Stimulated activated naive B cell treated with anti-CD40 and anti-IgM and Interleukin-4, amounts not matched to agents 10 μg/mL and 1 μg/mL and 100 μg/mL, for 72 hours (primary cell): Measurements from ENCODE around the gene ZNF502.
A peak's percentile ranks its signal among the peaks of the same experiment; 100 is the strongest.

ENCODE experiments used
- ATAC-seq, 2 donors: fragments of 150-1000 bp; cut with Tn5 transposase; replicated peaks; 2 replicates each; pipeline ENCODE4 v1.10.0; 2021; ENCODE audit warnings: moderate library complexity in 1 of 2
- DNase-seq: peaks from one replicate; pipeline ENCODE4 v3.0.0; 2021
- H3K27ac Mint-ChIP-seq: one replicate; pipeline ENCODE4 v1.8.0; 2022; ENCODE audit warnings: mild to moderate bottlenecking, mixed read lengths
- H3K27me3 Mint-ChIP-seq, 2 donors: one replicate each; pipeline ENCODE4 v1.8.0; 2022; ENCODE audit warnings: mixed read lengths in 2 of 2
- H3K36me3 Mint-ChIP-seq, 2 donors: one replicate each; pipeline ENCODE4 v1.8.0; 2022; ENCODE audit warnings: mixed read lengths in 2 of 2, mild to moderate bottlenecking in 1 of 2
- H3K4me1 Mint-ChIP-seq, 2 donors: one replicate each; pipeline ENCODE4 v1.8.0; 2022; ENCODE audit warnings: mixed read lengths in 2 of 2, mild to moderate bottlenecking in 1 of 2
- H3K4me3 Mint-ChIP-seq, 2 donors: one replicate each; pipeline ENCODE4 v1.8.0; 2022; ENCODE audit warnings: mild to moderate bottlenecking in 2 of 2, mixed read lengths in 2 of 2, moderate library complexity in 1 of 2
- H3K9me3 Mint-ChIP-seq, 2 donors: one replicate each; pipeline ENCODE4 v1.8.0; 2022; ENCODE audit warnings: mixed read lengths in 2 of 2, mild to moderate bottlenecking in 1 of 2

Gene ZNF502

DNA sequence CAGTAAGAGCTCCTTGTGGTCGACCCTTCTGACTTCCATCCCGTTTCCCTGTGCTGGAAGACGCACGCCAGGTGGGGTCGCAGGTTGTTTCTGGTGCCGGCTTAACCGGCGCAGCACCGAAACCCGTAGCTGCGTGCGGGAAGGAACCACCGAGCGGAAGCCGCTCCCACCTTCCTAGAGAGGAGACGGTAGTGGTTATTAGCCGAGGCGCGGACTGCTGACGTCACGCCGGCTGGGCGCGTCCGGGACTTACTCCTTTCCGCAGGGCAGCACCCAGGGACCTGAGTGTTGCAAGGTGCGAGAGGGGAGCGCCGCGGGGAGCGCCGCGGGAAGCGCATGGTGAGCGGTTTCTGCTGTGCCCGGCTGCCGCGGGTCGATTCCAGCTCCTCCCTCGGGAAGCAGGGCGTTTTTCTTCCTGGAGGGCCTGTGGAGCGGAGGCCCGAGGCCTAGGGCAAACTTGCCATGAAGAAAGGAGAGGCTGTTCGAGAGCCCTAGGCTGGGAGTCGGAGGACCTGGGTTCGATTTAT, 17.0 kb downstream of the ZNF502 start, which contains the start of gene ZNF501:
TSS of gene ZNF501 (plus strand) at position 252 of the 527 bp plus-strand sequence. CDS start 4,787 bp downstream, outside the sequence.
- peaks cover 44 to 45% of the 10 kb centered on the region in 2 donors for H3K9me3 Mint-ChIP-seq
- H3K27me3 Mint-ChIP-seq = no peaks in the 10 kb centered on the region
- ATAC-seq = peak; percentile 100

DNA sequence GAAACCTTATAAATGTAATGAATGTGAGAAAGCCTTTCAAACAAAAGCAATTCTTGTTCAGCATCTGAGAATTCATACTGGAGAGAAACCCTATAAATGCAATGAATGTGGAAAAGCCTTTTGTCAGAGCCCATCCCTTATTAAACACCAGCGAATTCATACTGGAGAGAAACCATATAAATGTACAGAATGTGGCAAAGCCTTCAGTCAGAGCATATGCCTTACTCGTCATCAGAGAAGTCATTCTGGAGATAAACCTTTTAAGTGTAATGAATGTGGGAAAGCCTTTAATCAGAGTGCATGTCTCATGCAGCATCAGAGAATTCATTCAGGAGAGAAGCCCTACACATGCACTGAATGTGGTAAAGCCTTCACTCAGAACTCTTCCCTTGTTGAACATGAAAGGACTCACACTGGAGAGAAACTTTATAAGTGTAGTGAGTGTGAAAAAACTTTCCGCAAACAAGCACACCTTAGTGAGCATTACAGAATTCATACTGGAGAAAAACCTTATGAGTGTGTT, 22.2 kb downstream of the ZNF502 start:
- Mint-ChIP-seq H3K4me3 (no peak overlapping the region), H3K4me1 (peaks cover 0 to 6% of the 10 kb centered on the region in 2 donors), H3K27me3 (no peaks in the 10 kb centered on the region), H3K36me3 (peaks cover 57 to 72% of the 10 kb centered on the region in 2 donors), H3K27ac (no peak overlapping the region), H3K9me3 (peaks cover 39 to 44% of the 10 kb centered on the region in 2 donors)
- ATAC-seq (no peak), DNase-seq (no peak)

More for the DNA sequence above, 17.0 kb downstream of the ZNF502 start, which contains the start of gene ZNF501:
- Mint-ChIP-seq H3K27ac (peak within 1 kb of the TSS; percentile 99), H3K4me3 (peak within 1 kb of the TSS; percentile 99 to 100), H3K36me3 (peaks cover 51 to 66% of the 10 kb centered on the region in 2 donors), H3K4me1 (peaks cover 7 to 15% of the 10 kb centered on the region in 2 donors)
- DNase-seq = peak; percentile 89

DNA sequence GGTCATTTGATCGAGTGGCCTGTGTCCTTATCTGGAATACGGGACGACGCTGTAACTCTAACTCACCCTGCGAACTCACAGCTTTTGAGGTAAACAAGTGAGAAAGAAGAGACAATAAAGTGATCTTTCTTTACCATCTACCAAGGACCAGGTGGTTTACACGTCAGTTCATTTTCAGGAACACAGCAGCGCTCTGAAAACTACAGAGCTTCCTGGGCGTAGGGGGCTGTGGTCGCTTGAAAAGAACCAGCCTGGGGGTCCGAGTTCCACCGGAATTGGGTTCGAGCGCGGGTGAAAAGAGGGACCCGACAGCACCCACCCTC, 48.6 kb downstream of the ZNF502 start:
- Mint-ChIP-seq H3K9me3 (peaks cover 11 to 12% of the 10 kb centered on the region in 2 donors), H3K4me3 (peak overlapping the region; percentile 84 to 93), H3K4me1 (peaks cover 16 to 25% of the 10 kb centered on the region in 2 donors), H3K36me3 (peaks cover 24 to 43% of the 10 kb centered on the region in 2 donors), H3K27me3 (no peaks in the 10 kb centered on the region), H3K27ac (peak overlapping the region; percentile 96)
- DNase-seq = no peak
- peak; percentile 22 to 33 for ATAC-seq

DNA sequence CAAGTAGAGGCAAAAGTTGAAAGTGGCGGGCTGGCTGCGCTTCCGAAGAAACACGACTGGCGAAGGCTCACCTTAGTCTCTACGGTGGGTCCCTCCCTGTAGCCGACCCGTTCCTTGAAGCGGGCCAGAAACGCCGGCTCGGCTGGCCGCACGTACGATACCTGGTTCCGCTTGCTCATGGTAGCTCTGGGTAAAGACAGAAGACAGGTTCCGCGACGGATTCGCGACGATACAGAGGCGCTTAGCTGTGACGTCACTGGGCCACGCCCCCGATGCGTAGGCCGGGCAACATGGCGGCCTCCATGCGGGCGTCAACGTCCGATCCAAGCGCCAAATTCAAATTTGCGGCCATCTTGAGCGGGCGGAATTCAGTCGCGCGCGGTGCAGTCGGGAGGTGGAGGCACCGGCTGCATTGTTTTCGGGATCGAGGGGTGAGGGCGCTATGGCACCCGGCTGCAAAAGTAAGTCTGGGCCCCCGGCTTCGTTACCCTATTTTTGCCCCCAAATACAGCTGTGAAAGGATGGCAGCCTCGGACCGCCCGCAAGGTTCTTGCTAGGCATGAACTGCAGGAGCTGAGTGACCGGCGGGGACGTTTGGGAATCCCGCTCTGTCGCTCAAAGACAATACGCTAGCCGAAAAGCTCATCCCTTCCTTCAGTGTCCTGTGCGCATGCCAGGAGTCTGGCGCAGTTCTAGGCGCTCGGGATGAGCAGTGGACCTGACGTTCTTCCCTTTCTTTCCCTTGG, 49.1 kb downstream of the ZNF502 start, which contains the start of the genes KIAA1143 and KIF15:
TSS of gene KIAA1143 (minus strand) at position 196 of the 746 bp plus-strand sequence. CDS start at position 179, 17 bp downstream.
TSS of gene KIF15 (plus strand) at position 371 of the 746 bp plus-strand sequence. CDS start at position 443, 72 bp downstream.
- peak; percentile 94 for DNase-seq
- Mint-ChIP-seq H3K36me3 (peaks cover 24 to 42% of the 10 kb centered on the region in 2 donors), H3K27me3 (no peaks in the 10 kb centered on the region), H3K9me3 (peaks cover 11 to 12% of the 10 kb centered on the region in 2 donors), H3K4me3 (peak within 1 kb of the TSS; percentile 84 to 93), H3K27ac (peak within 1 kb of the TSS; percentile 96), H3K4me1 (peaks cover 16 to 25% of the 10 kb centered on the region in 2 donors)
- ATAC-seq = peak; percentile 95 to 98

DNA sequence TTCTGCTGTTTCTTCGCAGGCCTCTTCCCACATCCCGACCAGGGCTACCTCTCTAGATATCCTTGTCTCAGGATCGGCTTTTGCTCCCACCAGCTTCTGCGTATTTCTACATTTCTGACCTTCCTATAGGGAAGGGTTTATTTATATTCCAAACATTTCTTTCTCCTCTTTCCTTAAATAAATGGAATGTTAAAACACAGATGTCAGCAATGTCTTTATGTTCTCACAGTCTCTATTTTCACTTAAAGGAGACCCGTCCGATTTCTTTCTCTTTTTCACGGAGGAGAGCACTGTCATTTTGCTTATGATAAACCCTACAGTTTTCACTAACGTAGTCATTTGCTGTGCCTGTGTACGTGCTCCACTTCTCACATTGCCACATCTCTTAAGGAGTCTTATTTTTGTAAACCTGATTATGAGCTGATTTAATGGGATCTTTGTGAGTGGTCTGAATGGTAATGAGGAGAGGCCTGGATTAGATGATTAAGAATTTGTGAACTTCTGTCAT, 49.8 kb downstream of the ZNF502 start:
- H3K36me3 Mint-ChIP-seq = peaks cover 19 to 41% of the 10 kb centered on the region in 2 donors
- H3K4me3 Mint-ChIP-seq = peak overlapping the region; percentile 84 to 93
- no peak for DNase-seq
- no peak for ATAC-seq
- H3K27ac Mint-ChIP-seq = peak overlapping the region; percentile 96
- H3K4me1 Mint-ChIP-seq = peaks cover 14 to 23% of the 10 kb centered on the region in 2 donors
- no peaks in the 10 kb centered on the region for H3K27me3 Mint-ChIP-seq
- peaks cover 9 to 10% of the 10 kb centered on the region in 2 donors for H3K9me3 Mint-ChIP-seq

DNA sequence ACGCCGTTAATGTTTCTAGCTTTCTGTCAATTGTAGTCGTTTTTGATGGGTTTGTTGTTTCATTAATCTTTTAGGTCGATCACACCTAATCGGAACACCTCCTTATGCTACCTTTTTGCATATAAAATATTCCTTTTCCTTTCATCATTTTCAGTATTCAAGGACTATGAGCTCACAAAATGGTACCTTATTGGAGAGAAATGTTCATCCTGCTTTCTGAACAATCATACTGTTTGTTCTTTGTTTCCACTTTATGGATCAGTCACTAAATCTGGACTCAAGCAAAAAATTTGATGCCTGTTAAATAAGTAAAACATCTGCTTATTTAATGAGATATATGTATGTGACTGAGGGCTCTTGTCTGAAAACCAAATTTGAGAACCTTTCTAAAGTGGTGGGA, 50.2 kb downstream of the ZNF502 start:
- peak overlapping the region; percentile 84 to 93 for H3K4me3 Mint-ChIP-seq
- peaks cover 16 to 39% of the 10 kb centered on the region in 2 donors for H3K36me3 Mint-ChIP-seq

DNA sequence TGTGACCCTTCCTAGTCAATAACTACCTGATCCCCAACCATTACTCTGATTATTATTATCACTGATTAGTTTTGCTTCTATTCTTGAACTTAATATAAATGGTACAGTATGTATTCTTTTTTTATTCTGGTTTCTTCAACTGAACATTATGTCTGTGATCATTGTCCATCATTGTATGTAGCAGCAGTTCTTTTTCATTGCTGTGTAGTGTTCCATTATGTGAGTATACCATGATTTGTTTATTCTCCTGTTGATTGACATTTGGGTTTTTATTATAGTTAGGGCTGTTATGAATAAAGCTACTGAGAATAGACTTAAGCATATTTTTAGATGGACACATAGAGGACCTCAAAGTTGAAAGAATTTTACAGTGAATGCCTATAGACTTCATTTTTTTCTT, 51.8 kb downstream of the ZNF502 start:
- peaks cover 16 to 34% of the 10 kb centered on the region in 2 donors for H3K36me3 Mint-ChIP-seq
- H3K4me3 Mint-ChIP-seq = no peak overlapping the region
- H3K27ac Mint-ChIP-seq = no peak overlapping the region
- ATAC-seq (no peak), DNase-seq (no peak)
- peaks cover 12 to 13% of the 10 kb centered on the region in 2 donors for H3K4me1 Mint-ChIP-seq
- peaks cover 0 to 3% of the 10 kb centered on the region in 2 donors for H3K9me3 Mint-ChIP-seq
- no peaks in the 10 kb centered on the region for H3K27me3 Mint-ChIP-seq

More for the DNA sequence above, 50.2 kb downstream of the ZNF502 start:
- Mint-ChIP-seq H3K27me3 (no peaks in the 10 kb centered on the region), H3K9me3 (peaks cover 5 to 6% of the 10 kb centered on the region in 2 donors), H3K27ac (no peak overlapping the region), H3K4me1 (peaks cover 12 to 19% of the 10 kb centered on the region in 2 donors)
- DNase-seq (no peak), ATAC-seq (no peak)

DNA sequence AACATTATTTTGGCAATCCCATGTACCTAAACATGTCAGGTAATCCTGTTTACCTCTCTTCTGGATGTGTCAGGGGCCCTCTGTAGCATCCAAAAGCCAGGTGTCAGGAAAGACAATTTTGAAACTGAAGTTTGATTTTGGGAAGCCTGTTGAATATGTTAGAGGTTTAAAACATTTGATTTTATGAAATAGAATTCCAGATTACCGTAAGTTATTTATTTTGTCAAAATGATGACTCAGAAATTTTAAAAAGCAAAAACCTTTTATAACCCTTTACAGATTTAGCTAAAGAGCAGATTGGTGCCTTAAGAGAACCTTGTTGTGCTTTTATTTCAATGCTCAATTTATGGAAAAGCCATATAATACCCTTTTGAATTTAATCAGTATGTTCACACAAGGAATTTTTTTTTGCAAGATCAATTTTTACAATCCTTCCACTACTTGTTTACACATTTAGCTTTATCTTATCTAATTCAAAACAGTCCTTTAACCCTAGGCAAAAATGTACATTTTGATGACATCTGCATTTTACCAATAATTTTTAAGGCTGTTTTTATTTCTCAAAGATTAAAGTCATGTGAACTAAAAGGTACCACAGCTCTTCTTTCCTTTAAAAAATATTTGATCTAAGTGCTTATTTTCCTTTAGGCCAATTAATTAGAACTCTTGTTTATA, 59.1 kb downstream of the ZNF502 start:
- no peak overlapping the region for H3K4me3 Mint-ChIP-seq
- no peaks in the 10 kb centered on the region for H3K27me3 Mint-ChIP-seq
- H3K27ac Mint-ChIP-seq = no peak overlapping the region
- no peak for ATAC-seq
- no peak for DNase-seq
- H3K9me3 Mint-ChIP-seq = peaks cover 3 to 17% of the 10 kb centered on the region in 2 donors
- no peaks in the 10 kb centered on the region for H3K4me1 Mint-ChIP-seq
- H3K36me3 Mint-ChIP-seq = peaks cover 28 to 41% of the 10 kb centered on the region in 2 donors

DNA sequence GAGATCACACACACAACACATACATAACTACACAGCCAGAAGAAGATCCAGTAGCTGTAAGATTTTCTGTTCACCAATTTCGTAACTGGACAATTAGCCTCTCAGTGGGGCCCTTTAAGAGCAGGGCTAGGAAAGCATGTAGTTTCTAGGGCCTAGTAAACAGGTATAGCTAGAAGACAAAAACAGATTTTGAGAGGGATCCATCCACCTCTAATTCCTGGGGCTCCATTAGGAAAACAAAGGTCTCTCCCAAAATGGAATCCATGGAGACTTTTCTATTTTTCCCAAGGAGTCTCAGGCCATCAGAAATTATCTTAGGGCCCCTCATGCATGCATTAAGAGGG, 59.6 kb downstream of the ZNF502 start:
- Mint-ChIP-seq H3K36me3 (peaks cover 28 to 40% of the 10 kb centered on the region in 2 donors), H3K27me3 (no peaks in the 10 kb centered on the region), H3K4me1 (no peaks in the 10 kb centered on the region), H3K27ac (no peak overlapping the region), H3K9me3 (peaks cover 3 to 17% of the 10 kb centered on the region in 2 donors), H3K4me3 (no peak overlapping the region)
- DNase-seq (no peak), ATAC-seq (no peak)
